Ishikawa (cell line): ENCODE data around the gene RPN2.

ENCODE experiments used
- CEBPB ChIP-seq: IDR thresholded peaks from 2 replicates; pipeline ENCODE4 v1.6.1; 2012
- NFIC ChIP-seq: IDR thresholded peaks from 2 replicates; pipeline ENCODE4 v1.6.1; 2012
- TAF1 ChIP-seq: IDR thresholded peaks from 2 replicates; pipeline ENCODE4 v1.6.1; 2012; ENCODE audit warnings: low read depth, mild to moderate bottlenecking
- TEAD4 ChIP-seq: IDR thresholded peaks from 2 replicates; pipeline ENCODE4 v1.6.1; 2012
- YY1 ChIP-seq: IDR thresholded peaks from 2 replicates; pipeline ENCODE4 v1.6.1; 2012; ENCODE audit warnings: low read depth

GRCh38 chr20:37219751-37220668 is 40.9 kb downstream of the RPN2 start:
- TF ChIP-seq YY1 = no peak
- TF ChIP-seq TEAD4 = no peak
- TF ChIP-seq CEBPB = no peak
- no peak for TF ChIP-seq NFIC
- no peak for TF ChIP-seq TAF1
